PC-9 (cell line): ENCODE results near the gene P4HA2. TPM values are rescaled to one million over a fixed set of nuclear protein-coding genes. Genes with fewer than 3 reads are reported as not detected.

Experiments
- BruUV-seq: library from RNA; stranded (reverse); fragments of 400-500 nt; replicated peaks from 2 replicates; lab custom pipeline; 2021; lab: Mats Ljungman, UMichigan
- CTCF ChIA-PET: fragments of 300-600 bp; sonication (Branson Sonifier 250); formaldehyde crosslinking; loops from one replicate; lab custom pipeline; 2022; ENCODE audit warnings: antibody characterized with exemption; lab: Charles Lee
- POLR2A ChIA-PET: fragments of 300-600 bp; sonication (Branson Sonifier 250); formaldehyde crosslinking; loops from one replicate; lab custom pipeline; 2022; ENCODE audit warnings: antibody characterized with exemption; ENCODE audit not compliant: unreplicated experiment; lab: Charles Lee
- DNase-seq, 2 experiments: peaks; one replicate each; pipeline versions ENCODE4 v3.0.0 to v3.0.0-alpha.2; 2015 to 2022; ENCODE audit warnings: mixed read lengths in 1 of 2
- H2AFZ ChIP-seq: fragments of 200-600 bp; sonication (generic); 2 replicates; pipeline ENCODE4 v1.8.1; 2017; ENCODE audit warnings: antibody characterized with exemption
- H3F3A ChIP-seq: fragments of 200-600 bp; sonication (generic); 2 replicates; pipeline ENCODE4 v1.8.1; 2017; ENCODE audit warnings: antibody characterized with exemption, mild to moderate bottlenecking, low read depth; ENCODE audit not compliant: insufficient read depth
- H3K27ac ChIP-seq: fragments of 200-600 bp; sonication (generic); 2 replicates; pipeline ENCODE4 v1.6.1; 2016; ENCODE audit warnings: mixed run types
- H3K27me3 ChIP-seq: fragments of 200-600 bp; sonication (generic); 2 replicates; pipeline ENCODE4 v1.6.1; 2016; ENCODE audit warnings: low read depth, mixed run types; ENCODE audit not compliant: insufficient read depth
- H3K36me3 ChIP-seq: fragments of 200-600 bp; sonication (generic); 2 replicates; pipeline ENCODE4 v1.6.1; 2016; ENCODE audit warnings: low read depth, mixed run types
- H3K4me1 ChIP-seq: fragments of 200-600 bp; sonication (generic); replicated peaks from 2 replicates; pipeline ENCODE4 v1.6.1; 2016; ENCODE audit warnings: mixed run types; ENCODE audit not compliant: insufficient read depth
- H3K4me2 ChIP-seq: fragments of 200-600 bp; sonication (generic); 2 replicates; pipeline ENCODE4 v1.6.1; 2017; ENCODE audit warnings: mixed run types
- H3K4me3 ChIP-seq: fragments of 200-600 bp; sonication (generic); 2 replicates; pipeline ENCODE4 v1.6.1; 2016; ENCODE audit warnings: mixed run types
- H3K79me2 ChIP-seq: fragments of 200-600 bp; sonication (generic); 2 replicates; pipeline ENCODE4 v1.6.1; 2017; ENCODE audit warnings: low read depth, mixed run types
- H3K9me2 ChIP-seq: fragments of 200-600 bp; sonication (generic); 2 replicates; pipeline ENCODE4 v1.8.1; 2017; ENCODE audit warnings: mild to moderate bottlenecking; ENCODE audit not compliant: insufficient read depth
- H3K9me3 ChIP-seq: fragments of 200-600 bp; sonication (generic); 2 replicates; pipeline ENCODE4 v1.8.1; 2016; ENCODE audit warnings: low read depth; ENCODE audit not compliant: insufficient read depth
- H4K20me1 ChIP-seq: fragments of 200-600 bp; sonication (generic); 2 replicates; pipeline ENCODE4 v1.8.1; 2017; ENCODE audit not compliant: insufficient read depth
- EZH2 ChIP-seq: fragments of 200-600 bp; sonication (generic); IDR thresholded peaks from 2 replicates; pipeline ENCODE4 v1.8.0; 2017; ENCODE audit warnings: antibody characterized with exemption, low read depth
- intact Hi-C: fragments of 100-400 bp; cut with micrococcal nuclease; formaldehyde crosslinking; loops from one replicate; pipeline ENCODE4 v1.10.0; 2022; ENCODE audit not compliant: unreplicated experiment
- total RNA-seq: library from RNA; stranded (reverse); gene quantifications from 2 replicates; pipeline ENCODE4 v1.2.3, GENCODE V29; 2021
- TF ChIP-seq, protein P1 (sequence below): fragments of 200-600 bp; sonication (generic); conservative IDR thresholded peaks from 2 replicates; pipeline ENCODE4 v1.6.1; 2017; ENCODE audit warnings: mixed run types, antibody characterized with exemption, mild to moderate bottlenecking, moderate library complexity

Gene P4HA2
- total RNA-seq, 1 experiment from 2014 or later: 21.7 TPM

DNA sequence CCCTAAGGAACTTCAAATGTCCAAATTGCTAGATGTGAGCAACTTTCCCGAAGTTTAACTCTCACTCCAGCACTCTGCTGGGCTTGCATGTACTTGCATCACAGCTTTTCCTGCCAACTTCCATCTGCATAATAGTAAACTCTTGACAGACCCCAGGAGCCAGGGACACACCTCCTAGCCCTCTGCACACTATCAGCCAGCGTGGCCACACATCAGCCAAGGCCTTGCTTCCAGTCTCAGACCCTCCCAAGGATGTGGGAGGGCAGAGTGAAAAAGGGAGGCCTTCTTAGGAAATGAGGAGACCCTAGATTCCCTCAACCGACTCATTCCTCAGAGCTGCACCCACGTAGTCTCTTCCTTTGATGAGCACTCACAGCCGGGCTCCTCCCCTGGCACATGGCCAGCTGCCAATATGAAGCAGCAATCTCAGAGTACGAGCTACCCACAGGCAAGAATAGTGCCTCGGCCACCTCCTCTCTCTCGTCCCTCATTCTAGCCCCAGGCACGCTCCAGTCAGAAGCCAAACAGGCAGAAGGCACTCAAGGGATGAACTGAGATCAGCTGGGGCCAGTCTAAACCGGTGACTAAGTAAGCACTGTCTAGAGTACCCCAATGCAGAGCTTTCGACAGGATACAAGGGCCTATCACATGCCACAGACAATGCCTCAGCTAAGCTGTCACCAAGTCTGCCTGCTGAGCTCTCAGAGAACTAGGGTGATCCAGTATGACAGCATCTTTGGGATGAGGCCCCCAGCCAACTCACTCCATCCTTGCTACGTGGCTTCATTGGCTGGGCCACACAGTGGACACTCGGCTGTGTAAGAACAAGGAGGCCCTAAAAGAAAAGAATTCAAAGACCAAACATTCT, 2.3 kb downstream of the P4HA2 start:
- ChIA-PET CTCF (interaction anchor here (0.5 kb wide), 1 partner anchor 160 kb away, joined by 3 read pairs; no protein-coding TSS in a partner anchor), POLR2A (no interaction called here)
- H3K27me3 ChIP-seq: no peaks in the 10 kb centered on the region
- H3K27ac ChIP-seq: no peak overlapping the region
- H3K79me2 ChIP-seq: no peaks in the 10 kb centered on the region
- H3K4me3 ChIP-seq: no peak overlapping the region
- intact Hi-C loops: no loop called here
- no peaks in the 10 kb centered on the region for H4K20me1 ChIP-seq
- TF ChIP-seq EZH2: no peak
- TF ChIP-seq, protein P1, sequence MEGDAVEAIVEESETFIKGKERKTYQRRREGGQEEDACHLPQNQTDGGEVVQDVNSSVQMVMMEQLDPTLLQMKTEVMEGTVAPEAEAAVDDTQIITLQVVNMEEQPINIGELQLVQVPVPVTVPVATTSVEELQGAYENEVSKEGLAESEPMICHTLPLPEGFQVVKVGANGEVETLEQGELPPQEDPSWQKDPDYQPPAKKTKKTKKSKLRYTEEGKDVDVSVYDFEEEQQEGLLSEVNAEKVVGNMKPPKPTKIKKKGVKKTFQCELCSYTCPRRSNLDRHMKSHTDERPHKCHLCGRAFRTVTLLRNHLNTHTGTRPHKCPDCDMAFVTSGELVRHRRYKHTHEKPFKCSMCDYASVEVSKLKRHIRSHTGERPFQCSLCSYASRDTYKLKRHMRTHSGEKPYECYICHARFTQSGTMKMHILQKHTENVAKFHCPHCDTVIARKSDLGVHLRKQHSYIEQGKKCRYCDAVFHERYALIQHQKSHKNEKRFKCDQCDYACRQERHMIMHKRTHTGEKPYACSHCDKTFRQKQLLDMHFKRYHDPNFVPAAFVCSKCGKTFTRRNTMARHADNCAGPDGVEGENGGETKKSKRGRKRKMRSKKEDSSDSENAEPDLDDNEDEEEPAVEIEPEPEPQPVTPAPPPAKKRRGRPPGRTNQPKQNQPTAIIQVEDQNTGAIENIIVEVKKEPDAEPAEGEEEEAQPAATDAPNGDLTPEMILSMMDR: no peak
- DNase-seq: peak in 1 of 2 experiments; percentile 39
- BruUV-seq: no TSS peak
- H3F3A ChIP-seq: no peaks in the 10 kb centered on the region
- H3K4me1 ChIP-seq: peaks cover 12% of the 10 kb centered on the region
- H3K4me2 ChIP-seq: no peak overlapping the region
- H3K9me2 ChIP-seq: no peaks in the 10 kb centered on the region
- no peak overlapping the region for H2AFZ ChIP-seq
- no peaks in the 10 kb centered on the region for H3K36me3 ChIP-seq
- H3K9me3 ChIP-seq: no peaks in the 10 kb centered on the region

DNA sequence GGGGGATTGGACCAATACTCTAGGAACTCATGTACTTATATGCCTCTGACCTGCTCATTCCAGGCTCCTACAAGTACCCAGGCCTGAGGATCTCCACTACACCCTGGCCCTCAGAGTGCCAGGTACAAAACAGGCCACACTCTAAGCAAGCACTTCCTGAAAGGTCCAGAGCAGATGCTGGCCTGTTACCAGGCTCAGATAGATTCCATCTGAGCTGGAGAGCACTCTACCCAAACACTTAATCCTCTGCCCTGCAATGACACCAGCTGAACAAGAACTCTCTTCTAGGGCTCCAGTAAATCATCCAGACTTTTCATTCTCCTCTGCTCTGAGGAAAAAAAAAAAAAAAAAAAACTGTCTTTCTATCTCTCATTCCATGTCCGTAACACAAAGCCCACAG, 2.9 kb downstream of the P4HA2 start:
- intact Hi-C loops: no loop called here
- ChIA-PET CTCF (interaction anchor here (0.6 kb wide), 1 partner anchor 254 kb away, joined by 10 read pairs; no protein-coding TSS in a partner anchor), POLR2A (no interaction called here)
- Histone ChIP-seq H3K4me1 (peaks cover 12% of the 10 kb centered on the region), H3K4me3 (no peak overlapping the region), H3K79me2 (no peaks in the 10 kb centered on the region), H3K27me3 (no peaks in the 10 kb centered on the region), H3F3A (no peaks in the 10 kb centered on the region), H3K27ac (no peak overlapping the region), H2AFZ (no peak overlapping the region), H3K36me3 (no peaks in the 10 kb centered on the region), H4K20me1 (no peaks in the 10 kb centered on the region), H3K9me2 (no peaks in the 10 kb centered on the region), H3K9me3 (no peaks in the 10 kb centered on the region), H3K4me2 (no peak overlapping the region)
- DNase-seq: no peak
- no TSS peak for BruUV-seq
- TF ChIP-seq EZH2: no peak

DNA sequence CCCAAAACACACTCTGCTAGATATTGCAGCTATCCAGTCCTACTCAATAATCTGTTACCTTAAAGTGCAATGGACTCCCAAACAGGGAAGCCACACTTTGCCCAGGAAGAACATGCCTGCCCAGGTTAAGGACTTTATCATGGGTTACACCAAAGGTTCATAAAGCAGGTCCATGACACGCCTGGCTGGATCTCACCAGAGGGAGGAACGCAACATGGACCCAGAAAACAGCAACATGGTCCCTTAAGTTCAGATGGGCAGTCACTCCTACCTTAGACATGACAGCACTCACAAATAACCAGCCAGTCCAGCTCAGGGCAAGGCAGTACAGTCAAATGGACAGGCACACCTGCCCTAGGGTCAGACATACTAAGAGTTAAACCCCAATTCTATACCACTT, 3.8 kb downstream of the P4HA2 start:
- ChIA-PET POLR2A (no interaction called here), CTCF (no interaction called here)
- no peak for DNase-seq
- Histone ChIP-seq H3K27me3 (no peaks in the 10 kb centered on the region), H3K79me2 (no peaks in the 10 kb centered on the region), H3K9me3 (no peaks in the 10 kb centered on the region), H3K9me2 (no peaks in the 10 kb centered on the region), H3K4me2 (no peak overlapping the region), H3K4me3 (no peak overlapping the region), H3F3A (no peaks in the 10 kb centered on the region), H3K4me1 (peaks cover 12% of the 10 kb centered on the region), H3K27ac (no peak overlapping the region), H3K36me3 (no peaks in the 10 kb centered on the region), H2AFZ (no peak overlapping the region), H4K20me1 (no peaks in the 10 kb centered on the region)
- intact Hi-C loops: no loop called here
- BruUV-seq: no TSS peak
- TF ChIP-seq EZH2: no peak
- TF ChIP-seq, protein P1: no peak
